ENCODE data around the gene TCERG1L. TPM values are rescaled to one million over a fixed set of nuclear protein-coding genes. Genes with fewer than 3 reads are reported as not detected.

TCERG1L gene
- total RNA-seq, 2 donors from 2014 or later: not detected

GRCh38 chr10:131251146-131251541 is 60.4 kb downstream of the TCERG1L start:
- ATAC-seq (ENCODE audit: insufficient number of reproducible peaks, low FRiP score, low read depth): no peak
- no peak for DNase-seq (ENCODE audit: low spot score)
- TF ChIP-seq, protein P1, sequence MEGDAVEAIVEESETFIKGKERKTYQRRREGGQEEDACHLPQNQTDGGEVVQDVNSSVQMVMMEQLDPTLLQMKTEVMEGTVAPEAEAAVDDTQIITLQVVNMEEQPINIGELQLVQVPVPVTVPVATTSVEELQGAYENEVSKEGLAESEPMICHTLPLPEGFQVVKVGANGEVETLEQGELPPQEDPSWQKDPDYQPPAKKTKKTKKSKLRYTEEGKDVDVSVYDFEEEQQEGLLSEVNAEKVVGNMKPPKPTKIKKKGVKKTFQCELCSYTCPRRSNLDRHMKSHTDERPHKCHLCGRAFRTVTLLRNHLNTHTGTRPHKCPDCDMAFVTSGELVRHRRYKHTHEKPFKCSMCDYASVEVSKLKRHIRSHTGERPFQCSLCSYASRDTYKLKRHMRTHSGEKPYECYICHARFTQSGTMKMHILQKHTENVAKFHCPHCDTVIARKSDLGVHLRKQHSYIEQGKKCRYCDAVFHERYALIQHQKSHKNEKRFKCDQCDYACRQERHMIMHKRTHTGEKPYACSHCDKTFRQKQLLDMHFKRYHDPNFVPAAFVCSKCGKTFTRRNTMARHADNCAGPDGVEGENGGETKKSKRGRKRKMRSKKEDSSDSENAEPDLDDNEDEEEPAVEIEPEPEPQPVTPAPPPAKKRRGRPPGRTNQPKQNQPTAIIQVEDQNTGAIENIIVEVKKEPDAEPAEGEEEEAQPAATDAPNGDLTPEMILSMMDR (IDR thresholded peaks at IDR 0.05): no peak
- no peaks in the 10 kb centered on the region for H3K27me3 ChIP-seq (replicated peaks; ENCODE audit: insufficient read depth)
- no peaks in the 10 kb centered on the region for H3K4me1 ChIP-seq (ENCODE audit: control insufficient read depth in 1 of 2, low read depth in 2 of 2)
- no peak overlapping the region for H3K27ac ChIP-seq
- H3K4me3 ChIP-seq: no peak overlapping the region
- no peaks in the 10 kb centered on the region for H3K9me3 ChIP-seq
- no peaks in the 10 kb centered on the region for H3K36me3 ChIP-seq

DNA sequence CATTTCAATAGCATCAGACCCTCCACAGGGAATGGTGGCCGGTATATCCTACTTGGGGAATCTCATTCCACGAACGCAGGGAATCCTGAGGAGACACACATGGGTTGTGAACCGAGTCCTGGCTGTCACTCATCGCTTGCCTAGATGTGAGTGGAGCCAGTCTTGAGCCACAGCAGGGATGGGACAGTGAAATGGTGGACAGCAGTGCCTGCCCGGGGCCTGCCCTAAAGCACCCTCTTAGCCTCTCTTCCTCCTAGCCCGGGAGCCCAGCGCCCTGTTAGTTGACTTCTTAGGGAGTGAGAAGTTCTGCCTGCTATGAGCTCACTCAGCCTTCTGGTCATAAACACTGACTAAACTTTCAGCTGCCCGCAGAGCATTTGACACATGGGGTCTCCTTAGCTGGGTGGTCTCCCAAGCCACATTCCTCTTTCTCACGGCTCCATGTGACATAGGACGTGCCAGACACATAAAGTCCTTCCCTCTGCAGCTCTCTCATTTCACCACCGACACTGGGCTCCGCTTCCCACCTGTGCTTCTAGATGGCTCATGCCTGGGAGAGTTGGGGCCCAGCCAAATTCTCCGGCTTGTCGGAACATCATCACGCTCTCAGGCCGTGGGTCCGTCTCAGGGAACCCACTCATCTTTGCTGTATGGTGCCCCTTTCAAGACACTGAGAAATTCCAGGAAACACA is 60.9 kb downstream of the TCERG1L start:
- DNase-seq (ENCODE audit: low spot score): no peak
- TF ChIP-seq, protein P1 (IDR thresholded peaks at IDR 0.05): no peak
- ATAC-seq (ENCODE audit: insufficient number of reproducible peaks, low FRiP score, low read depth): no peak
- Histone ChIP-seq H3K9me3 (no peaks in the 10 kb centered on the region), H3K27ac (no peak overlapping the region), H3K4me3 (no peak overlapping the region), H3K27me3 (replicated peaks; ENCODE audit: insufficient read depth) (no peaks in the 10 kb centered on the region), H3K36me3 (no peaks in the 10 kb centered on the region), H3K4me1 (ENCODE audit: control insufficient read depth in 1 of 2, low read depth in 2 of 2) (no peaks in the 10 kb centered on the region)

DNA sequence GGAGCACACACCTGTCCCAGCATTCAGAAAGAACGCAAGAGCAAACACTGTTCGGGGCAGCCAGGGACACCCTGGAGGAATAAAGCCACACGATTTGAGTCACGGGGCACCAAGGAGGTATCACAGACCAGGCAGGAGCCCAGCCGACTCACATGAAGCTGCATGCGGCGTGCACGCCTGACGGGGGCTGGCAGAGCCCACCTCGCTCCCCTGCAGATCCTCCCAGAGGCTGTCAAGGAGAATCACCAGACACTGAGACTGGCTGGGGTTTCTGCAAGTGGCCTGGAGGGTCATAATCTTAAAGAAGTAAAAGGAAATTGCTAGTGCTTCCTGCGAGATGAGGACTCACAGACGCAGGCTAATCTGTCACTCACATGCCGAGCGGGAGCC is 61.6 kb downstream of the TCERG1L start:
- TF ChIP-seq, protein P1 (IDR thresholded peaks at IDR 0.05): no peak
- ATAC-seq (ENCODE audit: insufficient number of reproducible peaks, low FRiP score, low read depth) (no peak), DNase-seq (ENCODE audit: low spot score) (no peak)
- no peaks in the 10 kb centered on the region for H3K4me1 ChIP-seq (ENCODE audit: control insufficient read depth in 1 of 2, low read depth in 2 of 2)
- no peaks in the 10 kb centered on the region for H3K9me3 ChIP-seq
- no peaks in the 10 kb centered on the region for H3K27me3 ChIP-seq (replicated peaks; ENCODE audit: insufficient read depth)
- no peak overlapping the region for H3K27ac ChIP-seq
- H3K4me3 ChIP-seq: no peak overlapping the region
- H3K36me3 ChIP-seq: no peaks in the 10 kb centered on the region

GRCh38 chr10:131249238-131249954 is 62.1 kb downstream of the TCERG1L start:
- H3K9me3 ChIP-seq: no peaks in the 10 kb centered on the region
- no peaks in the 10 kb centered on the region for H3K36me3 ChIP-seq
- no peak overlapping the region for H3K27ac ChIP-seq
- H3K4me3 ChIP-seq: no peak overlapping the region
- H3K27me3 ChIP-seq (replicated peaks; ENCODE audit: insufficient read depth): no peaks in the 10 kb centered on the region
- DNase-seq (ENCODE audit: low spot score) (no peak), ATAC-seq (ENCODE audit: insufficient number of reproducible peaks, low FRiP score, low read depth) (no peak)
- TF ChIP-seq, protein P1 (IDR thresholded peaks at IDR 0.05): no peak
- H3K4me1 ChIP-seq (ENCODE audit: control insufficient read depth in 1 of 2, low read depth in 2 of 2): no peaks in the 10 kb centered on the region

- DNase-seq (ENCODE audit: low spot score) (no peak), ATAC-seq (ENCODE audit: insufficient number of reproducible peaks, low FRiP score, low read depth) (no peak)
- TF ChIP-seq, protein P1 (IDR thresholded peaks at IDR 0.05): no peak
- no peak overlapping the region for H3K27ac ChIP-seq
- no peaks in the 10 kb centered on the region for H3K9me3 ChIP-seq
- H3K4me3 ChIP-seq: no peak overlapping the region
- no peaks in the 10 kb centered on the region for H3K4me1 ChIP-seq (ENCODE audit: control insufficient read depth in 1 of 2, low read depth in 2 of 2)
- no peaks in the 10 kb centered on the region for H3K27me3 ChIP-seq (replicated peaks; ENCODE audit: insufficient read depth)
- no peaks in the 10 kb centered on the region for H3K36me3 ChIP-seq
Observed at GRCh38 chr10:131248376-131249165, 63.0 kb downstream of the TCERG1L start.

Measured in thoracic aorta (tissue), 2 donors.